BE2C (cell line): ENCODE measurements around the gene TP53BP1.

Experiments used
- DNase-seq: peaks from one replicate; pipeline ENCODE4 v3.0.0-alpha.2; 2020
- H3K27me3 ChIP-seq: fragments of 250-450 bp; sonication (Bioruptor Pico); 2 replicates; pipeline ENCODE4 v1.5.1; 2020; ENCODE audit warnings: mild to moderate bottlenecking
- H3K36me3 ChIP-seq: fragments of 250-450 bp; sonication (Bioruptor Pico); 2 replicates; pipeline ENCODE4 v1.5.1; 2020; ENCODE audit warnings: mild to moderate bottlenecking
- H3K4me1 ChIP-seq: fragments of 250-450 bp; sonication (Bioruptor Pico); 2 replicates; pipeline ENCODE4 v1.5.1; 2020
- H3K4me3 ChIP-seq: 2 replicates; pipeline ENCODE4 v1.5.1; 2011; ENCODE audit warnings: low read depth, low read length
- H3K9me3 ChIP-seq: fragments of 250-450 bp; sonication (Bioruptor Pico); 2 replicates; pipeline ENCODE4 v1.5.1; 2020
- TF ChIP-seq, protein P1 (sequence below): IDR thresholded peaks from 2 replicates; pipeline ENCODE4 v1.5.1; 2012; ENCODE audit warnings: mild to moderate bottlenecking, low read depth, low read length

The TP53BP1 gene

DNA sequence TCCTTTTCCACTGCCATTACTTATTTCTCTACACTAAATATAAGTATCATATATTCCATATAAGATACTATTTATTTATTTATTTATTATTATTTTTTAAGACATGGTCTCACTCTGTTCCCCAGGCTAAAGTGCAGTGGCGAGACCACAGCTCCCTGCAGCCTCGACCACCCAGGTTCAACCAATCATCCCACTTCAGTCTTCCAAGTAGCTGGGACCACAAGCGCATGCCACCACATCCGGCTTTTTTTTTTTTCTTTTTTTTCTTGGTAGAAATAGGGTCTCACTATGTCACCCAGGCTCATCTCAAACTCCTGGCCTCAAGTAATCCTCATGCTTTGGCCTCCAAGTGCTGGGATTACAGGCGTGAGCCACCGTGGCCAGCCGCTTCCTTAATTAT, 56.6 kb downstream of the TP53BP1 start:
- H3K4me3 ChIP-seq, result no peak overlapping the region
- peaks cover 39% of the 10 kb centered on the region for H3K36me3 ChIP-seq
- peaks cover 5% of the 10 kb centered on the region for H3K4me1 ChIP-seq

DNA sequence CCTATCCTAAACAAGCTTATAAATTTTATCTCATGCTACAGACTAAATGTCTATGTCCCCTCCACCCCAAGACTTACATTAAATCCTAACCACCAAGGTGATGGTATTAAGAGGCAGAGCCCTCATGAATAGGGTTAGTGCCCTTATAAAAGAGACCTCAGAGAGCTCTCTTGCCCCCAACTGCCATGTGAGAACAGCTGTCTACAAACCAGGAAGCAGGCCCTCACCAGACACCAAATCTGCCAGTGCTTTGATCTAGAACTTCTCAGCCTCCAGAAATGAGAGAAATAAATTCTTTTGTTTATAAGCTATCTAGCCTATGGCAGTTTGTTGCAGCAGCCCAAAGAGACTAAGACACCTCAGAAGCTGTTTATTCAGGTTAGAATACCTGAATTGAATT, 58.5 kb downstream of the TP53BP1 start:
- H3K4me3 ChIP-seq, result no peak overlapping the region
- H3K9me3 ChIP-seq, result no peaks in the 10 kb centered on the region
- H3K27me3 ChIP-seq, result no peaks in the 10 kb centered on the region
- no peaks in the 10 kb centered on the region for H3K4me1 ChIP-seq
- TF ChIP-seq, protein P1, sequence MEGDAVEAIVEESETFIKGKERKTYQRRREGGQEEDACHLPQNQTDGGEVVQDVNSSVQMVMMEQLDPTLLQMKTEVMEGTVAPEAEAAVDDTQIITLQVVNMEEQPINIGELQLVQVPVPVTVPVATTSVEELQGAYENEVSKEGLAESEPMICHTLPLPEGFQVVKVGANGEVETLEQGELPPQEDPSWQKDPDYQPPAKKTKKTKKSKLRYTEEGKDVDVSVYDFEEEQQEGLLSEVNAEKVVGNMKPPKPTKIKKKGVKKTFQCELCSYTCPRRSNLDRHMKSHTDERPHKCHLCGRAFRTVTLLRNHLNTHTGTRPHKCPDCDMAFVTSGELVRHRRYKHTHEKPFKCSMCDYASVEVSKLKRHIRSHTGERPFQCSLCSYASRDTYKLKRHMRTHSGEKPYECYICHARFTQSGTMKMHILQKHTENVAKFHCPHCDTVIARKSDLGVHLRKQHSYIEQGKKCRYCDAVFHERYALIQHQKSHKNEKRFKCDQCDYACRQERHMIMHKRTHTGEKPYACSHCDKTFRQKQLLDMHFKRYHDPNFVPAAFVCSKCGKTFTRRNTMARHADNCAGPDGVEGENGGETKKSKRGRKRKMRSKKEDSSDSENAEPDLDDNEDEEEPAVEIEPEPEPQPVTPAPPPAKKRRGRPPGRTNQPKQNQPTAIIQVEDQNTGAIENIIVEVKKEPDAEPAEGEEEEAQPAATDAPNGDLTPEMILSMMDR, result no peak
- no peak for DNase-seq
- H3K36me3 ChIP-seq, result peaks cover 37% of the 10 kb centered on the region

More for the DNA sequence above, 56.6 kb downstream of the TP53BP1 start:
- no peak for DNase-seq
- Histone ChIP-seq H3K27me3 (no peaks in the 10 kb centered on the region), H3K9me3 (no peaks in the 10 kb centered on the region)
- TF ChIP-seq, protein P1, result no peak

DNA sequence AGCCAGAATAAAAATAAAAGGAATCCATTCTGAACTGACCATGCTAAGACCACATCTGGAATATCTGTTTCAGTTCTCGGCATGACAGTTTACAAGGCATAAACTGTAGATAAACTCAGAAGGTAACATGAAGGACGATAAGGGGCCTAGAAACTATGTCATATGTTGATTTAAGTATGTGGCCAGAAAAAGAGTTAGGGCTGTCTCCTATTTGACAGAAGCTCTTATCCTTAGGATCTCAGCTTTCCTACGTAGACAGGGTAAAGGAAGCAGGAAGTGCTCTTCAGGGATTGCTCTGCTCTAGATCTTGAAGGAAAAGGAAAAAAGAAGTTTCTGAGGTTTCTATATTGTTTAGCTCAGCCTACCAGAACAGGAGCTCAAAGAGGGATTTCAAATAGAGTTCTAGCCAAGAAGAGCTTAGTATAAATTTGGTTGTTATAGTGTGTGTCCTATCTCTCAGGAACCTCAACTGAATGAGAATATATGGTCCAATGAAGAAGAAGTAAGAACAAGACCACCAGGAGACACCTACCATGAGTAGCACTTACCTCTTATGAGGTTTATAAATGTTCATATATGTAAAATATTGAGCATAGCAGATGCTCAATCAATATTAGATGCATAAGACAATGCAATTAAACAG, 59.2 kb downstream of the TP53BP1 start:
- no peaks in the 10 kb centered on the region for H3K27me3 ChIP-seq
- peaks cover 37% of the 10 kb centered on the region for H3K36me3 ChIP-seq
- TF ChIP-seq, protein P1, result no peak
- H3K9me3 ChIP-seq, result no peaks in the 10 kb centered on the region
- no peak for DNase-seq
- no peak overlapping the region for H3K4me3 ChIP-seq
- H3K4me1 ChIP-seq, result no peaks in the 10 kb centered on the region; the same call in 1 of the 2 replicates

DNA sequence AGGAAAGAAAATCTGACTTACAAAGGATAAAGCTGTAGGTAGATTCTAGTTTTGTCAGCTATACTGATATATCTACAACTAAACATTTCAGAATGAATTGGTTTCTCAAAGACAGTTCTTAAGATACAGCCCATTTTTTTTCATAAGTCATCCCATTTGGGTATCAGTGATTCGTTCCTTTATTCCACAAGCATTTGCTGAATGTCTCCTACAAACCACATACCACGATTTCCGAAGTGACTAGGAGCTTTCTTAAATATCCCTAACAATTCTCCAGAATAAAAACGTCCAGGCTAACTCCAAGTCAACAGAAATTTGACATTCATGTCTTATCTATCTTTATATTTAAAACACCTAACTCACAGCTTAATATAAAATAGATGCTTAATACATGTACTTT, 59.8 kb downstream of the TP53BP1 start:
- Histone ChIP-seq H3K27me3 (no peaks in the 10 kb centered on the region), H3K4me3 (no peak overlapping the region), H3K9me3 (no peaks in the 10 kb centered on the region), H3K4me1 (no peaks in the 10 kb centered on the region; the same call in 1 of the 2 replicates), H3K36me3 (peaks cover 39% of the 10 kb centered on the region)
- no peak for DNase-seq
- TF ChIP-seq, protein P1, result no peak

DNA sequence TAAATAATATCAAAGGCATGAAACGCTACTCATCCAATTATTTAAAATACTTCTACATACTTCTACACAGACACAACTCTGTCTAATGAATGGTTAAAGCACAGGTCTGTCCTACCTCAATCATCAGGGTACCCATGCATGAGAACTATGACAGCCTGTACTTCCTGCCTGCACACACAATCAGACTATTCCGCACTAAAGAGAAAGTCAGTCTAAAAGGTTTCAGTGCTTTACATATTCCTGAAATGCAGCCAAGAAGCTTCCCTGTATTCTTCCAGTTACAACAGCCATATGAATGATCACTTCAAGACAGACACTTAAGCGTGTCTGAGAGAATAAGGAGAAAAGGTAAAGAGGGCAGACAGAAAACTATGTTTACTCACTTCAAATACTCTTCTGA, 63.3 kb downstream of the TP53BP1 start:
- H3K27me3 ChIP-seq, result no peaks in the 10 kb centered on the region
- H3K4me1 ChIP-seq, result no peaks in the 10 kb centered on the region; the same call in 1 of the 2 replicates
- no peak overlapping the region for H3K4me3 ChIP-seq
- TF ChIP-seq, protein P1, result no peak
- no peak for DNase-seq
- no peaks in the 10 kb centered on the region for H3K9me3 ChIP-seq
- H3K36me3 ChIP-seq, result peaks cover 50% of the 10 kb centered on the region

DNA sequence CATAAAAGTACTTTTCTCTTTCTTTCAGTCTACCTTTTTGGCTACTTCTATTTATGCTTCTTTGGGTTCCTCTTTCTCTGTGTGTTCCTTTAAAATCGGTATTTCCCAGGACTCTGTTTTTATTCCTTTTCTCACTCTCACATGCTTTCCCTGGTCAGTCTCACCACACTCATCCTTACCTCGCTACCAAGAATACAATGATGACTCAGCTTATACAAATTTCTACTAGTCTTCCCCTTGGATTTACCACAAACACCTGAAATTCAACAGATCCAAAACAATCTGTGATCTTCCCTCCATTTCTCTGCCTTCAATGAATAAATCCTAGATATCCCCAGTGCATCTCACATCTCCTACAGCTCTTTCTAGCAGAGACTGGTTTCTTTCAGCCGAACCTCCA, 69.2 kb downstream of the TP53BP1 start:
- H3K4me1 ChIP-seq, result no peaks in the 10 kb centered on the region; the same call in 1 of the 2 replicates
- TF ChIP-seq, protein P1, result no peak
- H3K36me3 ChIP-seq, result peaks cover 64% of the 10 kb centered on the region
- no peaks in the 10 kb centered on the region for H3K27me3 ChIP-seq
- H3K9me3 ChIP-seq, result no peaks in the 10 kb centered on the region
- no peak for DNase-seq
- H3K4me3 ChIP-seq, result no peak overlapping the region
